ENCODE data around the gene SMC5.

GRCh38 chr9:70263421-70263820 is 4.6 kb downstream of the SMC5 start:
- TF ChIP-seq SUZ12 (IDR thresholded peaks at IDR 0.05; ENCODE audit: extremely low read depth, insufficient read depth, insufficient read length), result no peak
- no peak for TF ChIP-seq YY1 (IDR thresholded peaks at IDR 0.05; ENCODE audit: insufficient read depth, insufficient read length)
